IPS-20b (cell line): ENCODE data around the gene KCNE3.

Experiments used
- H3K27ac ChIP-seq: one replicate; pipeline ENCODE4 v1.5.1; 2013; ENCODE audit warnings: low read length
- H3K27me3 ChIP-seq: 2 replicates; pipeline ENCODE4 v1.6.1; 2013; ENCODE audit warnings: mild to moderate bottlenecking, low read length, inconsistent platforms; ENCODE audit not compliant: insufficient read depth
- H3K36me3 ChIP-seq: 2 replicates; pipeline ENCODE4 v1.6.1; 2013; ENCODE audit warnings: low read depth, mild to moderate bottlenecking, inconsistent platforms, low read length, moderate library complexity; ENCODE audit not compliant: insufficient read depth
- H3K4me1 ChIP-seq: 2 replicates; pipeline ENCODE4 v1.6.1; 2013; ENCODE audit warnings: mild to moderate bottlenecking, control low read depth, inconsistent platforms, low read length, moderate library complexity; ENCODE audit not compliant: insufficient read depth
- H3K4me3 ChIP-seq: 2 replicates; pipeline ENCODE4 v1.5.1; 2013; ENCODE audit warnings: mild to moderate bottlenecking, low read length, inconsistent platforms
- H3K9ac ChIP-seq: 2 replicates; pipeline ENCODE4 v1.6.1; 2013; ENCODE audit warnings: low read depth, mild to moderate bottlenecking, inconsistent platforms, low read length, moderate library complexity
- H3K9me3 ChIP-seq: 2 replicates; pipeline ENCODE4 v1.6.1; 2013; ENCODE audit warnings: mild to moderate bottlenecking, low read depth, low read length, inconsistent platforms; ENCODE audit not compliant: insufficient read depth

Gene KCNE3

GRCh38 chr11:74487875-74488274, 20.5 kb upstream of the KCNE3 start:
- H3K27ac ChIP-seq = no peak overlapping the region
- H3K27me3 ChIP-seq = no peaks in the 10 kb centered on the region
- no peak overlapping the region for H3K4me3 ChIP-seq
- no peaks in the 10 kb centered on the region for H3K9me3 ChIP-seq
- H3K9ac ChIP-seq = no peak overlapping the region
- H3K4me1 ChIP-seq = peaks cover 4% of the 10 kb centered on the region; the same call in 1 of the 2 replicates
- no peaks in the 10 kb centered on the region; the same call in 1 of the 2 replicates for H3K36me3 ChIP-seq

GRCh38 chr11:74485868-74486267, 18.5 kb upstream of the KCNE3 start:
- no peak overlapping the region for H3K9ac ChIP-seq
- H3K36me3 ChIP-seq = no peaks in the 10 kb centered on the region
- H3K27ac ChIP-seq = no peak overlapping the region
- H3K9me3 ChIP-seq = no peaks in the 10 kb centered on the region
- no peaks in the 10 kb centered on the region; the same call in 1 of the 2 replicates for H3K4me1 ChIP-seq
- H3K27me3 ChIP-seq = no peaks in the 10 kb centered on the region
- no peak overlapping the region for H3K4me3 ChIP-seq

GRCh38 chr11:74480688-74481417, 13.5 kb upstream of the KCNE3 start:
- Histone ChIP-seq H3K36me3 (no peaks in the 10 kb centered on the region), H3K27ac (no peak overlapping the region), H3K9ac (no peak overlapping the region), H3K9me3 (no peaks in the 10 kb centered on the region), H3K27me3 (no peaks in the 10 kb centered on the region), H3K4me3 (no peak overlapping the region), H3K4me1 (no peaks in the 10 kb centered on the region; the same call in 1 of the 2 replicates)

GRCh38 chr11:74479732-74480123, 12.4 kb upstream of the KCNE3 start:
- H3K27me3 ChIP-seq = no peaks in the 10 kb centered on the region
- no peak overlapping the region for H3K4me3 ChIP-seq
- no peak overlapping the region for H3K27ac ChIP-seq
- H3K36me3 ChIP-seq = no peaks in the 10 kb centered on the region
- H3K4me1 ChIP-seq = no peaks in the 10 kb centered on the region
- no peaks in the 10 kb centered on the region for H3K9me3 ChIP-seq
- H3K9ac ChIP-seq = no peak overlapping the region

- Histone ChIP-seq H3K4me1 (no peaks in the 10 kb centered on the region), H3K27me3 (no peaks in the 10 kb centered on the region), H3K27ac (no peak overlapping the region), H3K9ac (no peak overlapping the region), H3K4me3 (no peak overlapping the region), H3K9me3 (no peaks in the 10 kb centered on the region), H3K36me3 (no peaks in the 10 kb centered on the region)
Measured at GRCh38 chr11:74478877-74479731, 11.8 kb upstream of the KCNE3 start.

- H3K4me1 ChIP-seq = no peaks in the 10 kb centered on the region
- no peak overlapping the region for H3K27ac ChIP-seq
- H3K36me3 ChIP-seq = no peaks in the 10 kb centered on the region
- H3K4me3 ChIP-seq = no peak overlapping the region
- H3K27me3 ChIP-seq = no peaks in the 10 kb centered on the region
- no peak overlapping the region for H3K9ac ChIP-seq
- H3K9me3 ChIP-seq = no peaks in the 10 kb centered on the region
Measured at GRCh38 chr11:74476536-74476935, 9.2 kb upstream of the KCNE3 start.

GRCh38 chr11:74474316-74474715, 7.0 kb upstream of the KCNE3 start:
- Histone ChIP-seq H3K27ac (no peak overlapping the region), H3K9ac (no peak overlapping the region), H3K4me1 (no peaks in the 10 kb centered on the region), H3K27me3 (no peaks in the 10 kb centered on the region), H3K4me3 (no peak overlapping the region), H3K9me3 (no peaks in the 10 kb centered on the region), H3K36me3 (no peaks in the 10 kb centered on the region)

- H3K27me3 ChIP-seq = no peaks in the 10 kb centered on the region; the same call in 1 of the 2 replicates
- no peaks in the 10 kb centered on the region for H3K9me3 ChIP-seq
- H3K27ac ChIP-seq = no peak overlapping the region
- H3K4me3 ChIP-seq = no peak overlapping the region
- no peaks in the 10 kb centered on the region for H3K4me1 ChIP-seq
- no peaks in the 10 kb centered on the region for H3K36me3 ChIP-seq
- H3K9ac ChIP-seq = no peak overlapping the region
Measured at GRCh38 chr11:74473382-74474173, 6.2 kb upstream of the KCNE3 start.

- H3K27me3 ChIP-seq = peaks cover 13% of the 10 kb centered on the region
- no peak overlapping the region for H3K4me3 ChIP-seq
- peaks cover 9% of the 10 kb centered on the region; the same call in 1 of the 2 replicates for H3K4me1 ChIP-seq
- H3K9me3 ChIP-seq = no peaks in the 10 kb centered on the region
- H3K9ac ChIP-seq = no peak overlapping the region
- no peak overlapping the region for H3K27ac ChIP-seq
- H3K36me3 ChIP-seq = no peaks in the 10 kb centered on the region
Measured at GRCh38 chr11:74471668-74472429, 4.5 kb upstream of the KCNE3 start.

- no peaks in the 10 kb centered on the region for H3K36me3 ChIP-seq
- no peak overlapping the region for H3K27ac ChIP-seq
- peaks cover 9% of the 10 kb centered on the region; the same call in 1 of the 2 replicates for H3K4me1 ChIP-seq
- peaks cover 21% of the 10 kb centered on the region for H3K27me3 ChIP-seq
- H3K9me3 ChIP-seq = no peaks in the 10 kb centered on the region
- H3K4me3 ChIP-seq = no peak overlapping the region
- H3K9ac ChIP-seq = no peak overlapping the region
Measured at GRCh38 chr11:74471037-74471436, 3.7 kb upstream of the KCNE3 start.

GRCh38 chr11:74470526-74470925, 3.2 kb upstream of the KCNE3 start:
- no peaks in the 10 kb centered on the region for H3K36me3 ChIP-seq
- H3K4me1 ChIP-seq = peaks cover 9% of the 10 kb centered on the region; the same call in 1 of the 2 replicates
- no peaks in the 10 kb centered on the region for H3K9me3 ChIP-seq
- H3K9ac ChIP-seq = no peak overlapping the region
- H3K27ac ChIP-seq = no peak overlapping the region
- peaks cover 26% of the 10 kb centered on the region for H3K27me3 ChIP-seq
- H3K4me3 ChIP-seq = no peak overlapping the region
